Astrocyte of the spinal cord (primary cell): ENCODE measurements around the gene LCE5A.

ENCODE experiments used
- DNase-seq: peaks from one replicate; pipeline ENCODE4 v3.0.0; 2011; ENCODE audit warnings: low read depth, low spot score
- H3K4me3 ChIP-seq: 2 replicates; pipeline ENCODE4 v1.5.1; 2011; ENCODE audit warnings: low read depth, mild to moderate bottlenecking, low read length, moderate library complexity
- CTCF ChIP-seq: IDR thresholded peaks from 2 replicates; pipeline ENCODE4 v1.5.1; 2012; ENCODE audit warnings: low read depth, mild to moderate bottlenecking, low read length, inconsistent platforms
- in situ Hi-C: cut with HindIII; loops from 2 replicates; pipeline ENCODE4 v1.10.0; 2017; ENCODE audit warnings: low sequenced_read_pairs

Gene LCE5A

DNA sequence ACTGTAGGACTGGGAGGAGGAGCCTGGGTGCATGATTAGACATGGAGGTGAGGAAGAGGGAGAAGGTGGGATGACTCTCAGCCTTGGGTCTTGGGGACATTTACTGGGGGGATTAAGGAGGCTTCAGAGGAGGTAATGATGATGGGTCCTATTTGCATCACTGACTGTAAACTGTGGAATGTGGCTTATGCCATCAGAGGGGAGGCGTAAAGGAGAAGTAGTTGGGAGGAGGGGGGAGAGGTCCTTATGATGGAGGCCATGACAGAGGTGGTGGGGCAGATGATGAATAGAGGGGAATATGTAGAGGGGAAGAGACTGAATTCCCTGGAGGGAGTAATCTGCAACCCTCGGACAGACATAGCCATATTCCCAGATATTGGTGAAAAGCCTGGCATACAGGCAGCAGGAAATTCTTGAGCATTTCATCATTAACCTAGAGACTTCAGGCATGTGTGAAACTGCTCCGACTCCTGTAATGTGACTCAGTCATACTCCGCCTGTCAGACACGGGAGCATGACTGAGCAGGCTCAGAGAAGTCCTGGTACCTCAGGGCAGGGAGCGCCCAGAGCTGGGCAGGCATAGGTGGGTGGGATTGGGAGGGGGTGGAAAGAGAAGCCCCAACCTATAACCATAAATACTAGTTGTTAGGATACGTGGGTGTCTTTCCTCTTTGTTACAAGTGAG is 8.0 kb upstream of the LCE5A start:
- no peak for TF ChIP-seq CTCF
- H3K4me3 ChIP-seq = no peak overlapping the region
- in situ Hi-C loops = no loop called here
- no peak for DNase-seq

DNA sequence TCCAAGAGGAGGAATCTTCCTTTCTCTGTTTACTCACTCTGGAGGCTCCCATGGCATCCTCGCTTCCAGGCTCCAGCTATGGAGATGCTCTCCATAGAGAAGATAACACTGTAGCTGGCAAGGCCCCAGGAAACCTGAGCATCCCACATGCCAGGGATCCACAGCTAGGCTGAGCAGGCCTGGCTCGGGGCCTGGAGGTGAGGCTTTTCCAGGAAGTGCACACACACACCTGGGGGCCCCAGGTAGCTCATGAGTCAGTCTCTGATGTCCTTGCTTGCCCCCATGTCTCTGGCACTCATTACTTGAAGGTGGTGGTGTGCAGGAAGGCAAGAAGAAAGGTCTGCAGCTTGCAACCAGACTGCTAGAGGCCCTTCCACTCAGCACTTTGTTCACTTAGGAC is 5.5 kb upstream of the LCE5A start:
- no peak overlapping the region for H3K4me3 ChIP-seq
- DNase-seq = no peak
- no peak for TF ChIP-seq CTCF
- in situ Hi-C loops = no loop called here

- no peak overlapping the region for H3K4me3 ChIP-seq
- no peak for TF ChIP-seq CTCF
- in situ Hi-C loops = no loop called here
- no peak for DNase-seq
Observed at GRCh38 chr1:152506899-152507498, 3.6 kb upstream of the LCE5A start.

DNA sequence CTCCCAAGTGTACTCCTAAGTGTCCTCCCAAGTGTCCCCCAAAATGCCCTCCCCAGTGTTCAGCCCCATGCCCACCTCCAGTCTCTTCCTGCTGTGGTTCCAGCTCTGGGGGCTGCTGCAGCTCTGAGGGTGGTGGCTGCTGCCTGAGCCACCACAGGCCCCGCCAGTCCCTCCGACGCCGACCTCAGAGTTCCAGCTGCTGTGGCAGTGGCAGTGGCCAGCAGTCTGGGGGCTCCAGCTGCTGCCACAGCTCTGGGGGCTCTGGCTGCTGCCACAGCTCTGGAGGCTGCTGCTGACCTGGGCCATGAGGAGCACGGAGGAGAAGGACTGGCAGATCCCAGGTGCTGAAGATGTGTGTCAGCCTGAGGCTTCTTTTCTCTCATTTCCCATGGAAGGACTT is 993 bp downstream of the LCE5A start:
- no peak for DNase-seq
- in situ Hi-C loops = no loop called here
- no peak for TF ChIP-seq CTCF
- no peak overlapping the region for H3K4me3 ChIP-seq

DNA sequence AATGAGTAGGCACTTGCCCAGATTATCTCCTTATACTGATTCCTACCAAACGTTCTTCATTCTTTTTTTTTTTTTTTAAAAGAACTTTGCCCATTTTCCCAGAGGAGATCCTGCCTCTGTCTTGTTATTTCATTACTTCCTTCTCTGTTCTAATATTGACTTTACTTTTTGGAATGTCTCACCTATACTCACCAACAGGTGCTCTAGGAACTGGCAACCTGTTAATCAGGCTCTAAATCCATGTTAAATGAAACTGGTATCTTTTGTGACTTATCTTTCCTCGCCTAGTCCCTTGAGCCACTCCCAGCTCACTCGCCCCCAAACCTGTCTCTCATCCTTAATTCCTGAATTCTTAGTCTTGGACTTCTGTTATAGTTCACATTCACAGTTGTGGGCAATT is 2.5 kb downstream of the LCE5A start:
- no peak for TF ChIP-seq CTCF
- DNase-seq = no peak
- in situ Hi-C loops = no loop called here
- no peak overlapping the region for H3K4me3 ChIP-seq

DNA sequence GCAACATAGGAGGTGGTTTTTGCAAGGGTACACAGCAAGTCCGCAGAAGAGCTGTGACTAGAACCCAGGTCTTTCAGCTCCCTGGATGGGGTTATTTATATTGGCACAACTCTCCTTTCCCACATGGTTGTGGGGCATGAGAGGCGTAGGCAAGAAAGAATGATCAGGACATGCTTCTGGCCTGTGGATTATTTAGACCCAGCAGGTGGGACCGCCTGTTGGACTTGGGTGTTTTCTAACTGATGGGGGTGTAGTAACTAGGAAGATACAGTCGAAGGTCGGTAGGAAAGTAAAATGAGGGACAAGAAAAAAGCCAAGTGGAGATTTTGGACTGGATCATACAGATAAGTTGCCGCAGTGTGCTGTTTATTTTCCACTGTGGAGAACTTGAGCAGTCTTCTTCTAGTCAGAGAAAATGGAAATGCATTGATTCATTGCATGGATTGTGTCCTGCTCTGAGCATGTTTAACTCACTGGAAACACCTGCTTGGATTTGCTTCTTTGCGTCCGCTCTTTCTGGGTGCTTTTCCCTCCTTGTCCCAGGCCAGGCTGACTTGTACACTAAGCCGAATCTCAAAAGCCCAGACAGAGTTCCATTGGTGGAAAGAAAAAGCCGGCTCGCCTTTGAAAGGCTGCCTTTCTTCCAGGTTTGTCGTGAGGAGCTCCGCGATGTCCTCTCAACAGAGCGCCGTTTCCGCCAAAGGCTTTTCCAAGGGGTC is 4.3 kb downstream of the LCE5A start:
- no peak for DNase-seq
- no peak for TF ChIP-seq CTCF
- in situ Hi-C loops = no loop called here
- H3K4me3 ChIP-seq = no peak overlapping the region
